ENCODE measurements around the gene ARSI.

Gene ARSI

GRCh38 chr5:150323819-150324218 is 21.1 kb upstream of the ARSI start:
- no CpG with 5 or more reads among the region's 8 CpGs for WGBS, 2 donors (ENCODE audit: extremely low coverage in 2 of 2, insufficient read length in 2 of 2, insufficient replicate concordance in 1 of 2)

GRCh38 chr5:150323092-150323491 is 20.4 kb upstream of the ARSI start:
- Histone ChIP-seq H3K9me3 (replicated peaks in 1 of 2; ENCODE audit: control insufficient read depth in 2 of 2, insufficient read depth in 1 of 2, low read depth in 1 of 2, low read length in 2 of 2) (no peaks in the 10 kb centered on the region), H3K27ac (replicated peaks; ENCODE audit: low read length) (no peak overlapping the region), H2BK5ac (ENCODE audit: low read length) (no peak overlapping the region), H3K23ac (ENCODE audit: low read depth, low read length, poor library complexity) (no peak overlapping the region), H3K4me1 (ENCODE audit: control insufficient read depth in 2 of 2, insufficient read depth in 1 of 2, low read depth in 1 of 2, low read length in 2 of 2) (peaks cover 28 to 32% of the 10 kb centered on the region in 2 donors), H2BK12ac (ENCODE audit: low read length) (no peak overlapping the region), H3K4ac (ENCODE audit: low read length) (no peak overlapping the region), H2AK5ac (ENCODE audit: low read depth, low read length) (no peak overlapping the region), H3K79me1 (ENCODE audit: low read depth, low read length) (no peaks in the 10 kb centered on the region), H3K36me3 (replicated peaks in 1 of 2; ENCODE audit: control insufficient read depth in 2 of 2, insufficient read depth in 2 of 2, low read length in 2 of 2) (no peaks in the 10 kb centered on the region), H3K14ac (ENCODE audit: low read length) (no peak overlapping the region), H3K18ac (ENCODE audit: low read length) (no peak overlapping the region), H4K91ac (ENCODE audit: low read depth, low read length, poor library complexity) (no peak overlapping the region), H2AFZ (ENCODE audit: low read length) (no peak overlapping the region), H4K8ac (ENCODE audit: low read depth, low read length) (no peak overlapping the region), H2BK15ac (ENCODE audit: low read length) (no peak overlapping the region), H3K4me2 (ENCODE audit: insufficient read depth, low read length, poor library complexity, severe bottlenecking) (no peak overlapping the region), H2BK120ac (ENCODE audit: low read depth, low read length) (no peak overlapping the region), H3K27me3 (ENCODE audit: control insufficient read depth in 3 of 3, insufficient read depth in 3 of 3, low read depth in 1 of 3, low read length in 3 of 3) (no peaks in the 10 kb centered on the region), H3K4me3 (ENCODE audit: low read length in 2 of 2) (no peak overlapping the region), H3K9ac (ENCODE audit: low read depth, low read length, poor library complexity) (no peak overlapping the region)
- no peak for DNase-seq (ENCODE audit: low spot score)
- no CpG with 5 or more reads among the region's 6 CpGs for WGBS, 2 donors (ENCODE audit: extremely low coverage in 2 of 2, insufficient read length in 2 of 2, insufficient replicate concordance in 1 of 2)

More at GRCh38 chr5:150323819-150324218, 21.1 kb upstream of the ARSI start:
- Histone ChIP-seq H3K18ac (ENCODE audit: low read length) (no peak overlapping the region), H2AK5ac (ENCODE audit: low read depth, low read length) (no peak overlapping the region), H3K4me2 (ENCODE audit: insufficient read depth, low read length, poor library complexity, severe bottlenecking) (no peak overlapping the region), H2BK5ac (ENCODE audit: low read length) (no peak overlapping the region), H2BK15ac (ENCODE audit: low read length) (no peak overlapping the region), H2AFZ (ENCODE audit: low read length) (no peak overlapping the region), H2BK120ac (ENCODE audit: low read depth, low read length) (no peak overlapping the region), H3K4me3 (ENCODE audit: low read length in 2 of 2) (no peak overlapping the region), H3K9me3 (replicated peaks in 1 of 2; ENCODE audit: control insufficient read depth in 2 of 2, insufficient read depth in 1 of 2, low read depth in 1 of 2, low read length in 2 of 2) (no peaks in the 10 kb centered on the region), H3K4me1 (ENCODE audit: control insufficient read depth in 2 of 2, insufficient read depth in 1 of 2, low read depth in 1 of 2, low read length in 2 of 2) (peaks cover 24 to 25% of the 10 kb centered on the region in 2 donors), H3K14ac (ENCODE audit: low read length) (no peak overlapping the region), H3K36me3 (replicated peaks in 1 of 2; ENCODE audit: control insufficient read depth in 2 of 2, insufficient read depth in 2 of 2, low read length in 2 of 2) (no peaks in the 10 kb centered on the region), H3K23ac (ENCODE audit: low read depth, low read length, poor library complexity) (no peak overlapping the region), H3K4ac (ENCODE audit: low read length) (no peak overlapping the region), H3K27ac (replicated peaks; ENCODE audit: low read length) (no peak overlapping the region), H2BK12ac (ENCODE audit: low read length) (no peak overlapping the region), H3K9ac (ENCODE audit: low read depth, low read length, poor library complexity) (no peak overlapping the region), H3K79me1 (ENCODE audit: low read depth, low read length) (no peaks in the 10 kb centered on the region), H4K8ac (ENCODE audit: low read depth, low read length) (no peak overlapping the region), H4K91ac (ENCODE audit: low read depth, low read length, poor library complexity) (no peak overlapping the region), H3K27me3 (ENCODE audit: control insufficient read depth in 3 of 3, insufficient read depth in 3 of 3, low read depth in 1 of 3, low read length in 3 of 3) (no peaks in the 10 kb centered on the region)
- no peak for DNase-seq (ENCODE audit: low spot score)

- H3K9me3 ChIP-seq (replicated peaks in 1 of 2; ENCODE audit: control insufficient read depth in 2 of 2, insufficient read depth in 1 of 2, low read depth in 1 of 2, low read length in 2 of 2), result no peaks in the 10 kb centered on the region
- H2AK5ac ChIP-seq (ENCODE audit: low read depth, low read length), result no peak overlapping the region
- H2AFZ ChIP-seq (ENCODE audit: low read length), result no peak overlapping the region
- no peak overlapping the region for H2BK5ac ChIP-seq (ENCODE audit: low read length)
- H3K4ac ChIP-seq (ENCODE audit: low read length), result no peak overlapping the region
- no peaks in the 10 kb centered on the region for H3K36me3 ChIP-seq (replicated peaks in 1 of 2; ENCODE audit: control insufficient read depth in 2 of 2, insufficient read depth in 2 of 2, low read length in 2 of 2)
- no peak overlapping the region for H2BK12ac ChIP-seq (ENCODE audit: low read length)
- no peak overlapping the region for H4K91ac ChIP-seq (ENCODE audit: low read depth, low read length, poor library complexity)
- no peak overlapping the region for H3K14ac ChIP-seq (ENCODE audit: low read length)
- H4K8ac ChIP-seq (ENCODE audit: low read depth, low read length), result no peak overlapping the region
- H2BK15ac ChIP-seq (ENCODE audit: low read length), result no peak overlapping the region
- H3K4me3 ChIP-seq (ENCODE audit: low read length in 2 of 2), result no peak overlapping the region
- no peak overlapping the region for H3K18ac ChIP-seq (ENCODE audit: low read length)
- H3K9ac ChIP-seq (ENCODE audit: low read depth, low read length, poor library complexity), result no peak overlapping the region
- DNase-seq (ENCODE audit: low spot score), result no peak
- H3K4me2 ChIP-seq (ENCODE audit: insufficient read depth, low read length, poor library complexity, severe bottlenecking), result no peak overlapping the region
- H3K79me1 ChIP-seq (ENCODE audit: low read depth, low read length), result no peaks in the 10 kb centered on the region
- H2BK120ac ChIP-seq (ENCODE audit: low read depth, low read length), result no peak overlapping the region
- H3K23ac ChIP-seq (ENCODE audit: low read depth, low read length, poor library complexity), result no peak overlapping the region
- no peaks in the 10 kb centered on the region for H3K27me3 ChIP-seq (ENCODE audit: control insufficient read depth in 3 of 3, insufficient read depth in 3 of 3, low read depth in 1 of 3, low read length in 3 of 3)
- peaks cover 29 to 36% of the 10 kb centered on the region in 2 donors for H3K4me1 ChIP-seq (ENCODE audit: control insufficient read depth in 2 of 2, insufficient read depth in 1 of 2, low read depth in 1 of 2, low read length in 2 of 2)
- no peak overlapping the region for H3K27ac ChIP-seq (replicated peaks; ENCODE audit: low read length)
Measured at GRCh38 chr5:150322202-150322601, 19.5 kb upstream of the ARSI start.

- Histone ChIP-seq H2BK15ac (ENCODE audit: low read length) (no peak overlapping the region), H3K4me1 (ENCODE audit: control insufficient read depth in 2 of 2, insufficient read depth in 1 of 2, low read depth in 1 of 2, low read length in 2 of 2) (peaks cover 28 to 36% of the 10 kb centered on the region in 2 donors), H3K18ac (ENCODE audit: low read length) (no peak overlapping the region), H4K91ac (ENCODE audit: low read depth, low read length, poor library complexity) (no peak overlapping the region), H3K4me2 (ENCODE audit: insufficient read depth, low read length, poor library complexity, severe bottlenecking) (no peak overlapping the region), H2BK5ac (ENCODE audit: low read length) (no peak overlapping the region), H2BK120ac (ENCODE audit: low read depth, low read length) (no peak overlapping the region), H3K27me3 (ENCODE audit: control insufficient read depth in 3 of 3, insufficient read depth in 3 of 3, low read depth in 1 of 3, low read length in 3 of 3) (no peaks in the 10 kb centered on the region), H3K79me1 (ENCODE audit: low read depth, low read length) (no peaks in the 10 kb centered on the region), H3K4me3 (ENCODE audit: low read length in 2 of 2) (no peak overlapping the region), H3K14ac (ENCODE audit: low read length) (no peak overlapping the region), H4K8ac (ENCODE audit: low read depth, low read length) (no peak overlapping the region), H3K4ac (ENCODE audit: low read length) (no peak overlapping the region), H3K9ac (ENCODE audit: low read depth, low read length, poor library complexity) (no peak overlapping the region), H3K27ac (replicated peaks; ENCODE audit: low read length) (no peak overlapping the region), H2BK12ac (ENCODE audit: low read length) (no peak overlapping the region), H2AFZ (ENCODE audit: low read length) (no peak overlapping the region), H3K36me3 (replicated peaks in 1 of 2; ENCODE audit: control insufficient read depth in 2 of 2, insufficient read depth in 2 of 2, low read length in 2 of 2) (no peaks in the 10 kb centered on the region), H3K23ac (ENCODE audit: low read depth, low read length, poor library complexity) (no peak overlapping the region), H2AK5ac (ENCODE audit: low read depth, low read length) (no peak overlapping the region), H3K9me3 (replicated peaks in 1 of 2; ENCODE audit: control insufficient read depth in 2 of 2, insufficient read depth in 1 of 2, low read depth in 1 of 2, low read length in 2 of 2) (no peaks in the 10 kb centered on the region)
- no peak for DNase-seq (ENCODE audit: low spot score)
- WGBS, 2 donors (ENCODE audit: extremely low coverage in 2 of 2, insufficient read length in 2 of 2, insufficient replicate concordance in 1 of 2), result no CpG with 5 or more reads among the region's 1 CpG
Measured at GRCh38 chr5:150321784-150322183, 19.1 kb upstream of the ARSI start.

All from neuronal stem cell (in vitro differentiated cells).